DLD1 (cell line): ENCODE measurements around the gene LMCD1.

Experiments used
- in situ Hi-C: cut with HindIII; loops from 2 replicates; pipeline ENCODE4 v1.10.0; 2017; ENCODE audit warnings: low sequenced_read_pairs

The LMCD1 gene, protein sequence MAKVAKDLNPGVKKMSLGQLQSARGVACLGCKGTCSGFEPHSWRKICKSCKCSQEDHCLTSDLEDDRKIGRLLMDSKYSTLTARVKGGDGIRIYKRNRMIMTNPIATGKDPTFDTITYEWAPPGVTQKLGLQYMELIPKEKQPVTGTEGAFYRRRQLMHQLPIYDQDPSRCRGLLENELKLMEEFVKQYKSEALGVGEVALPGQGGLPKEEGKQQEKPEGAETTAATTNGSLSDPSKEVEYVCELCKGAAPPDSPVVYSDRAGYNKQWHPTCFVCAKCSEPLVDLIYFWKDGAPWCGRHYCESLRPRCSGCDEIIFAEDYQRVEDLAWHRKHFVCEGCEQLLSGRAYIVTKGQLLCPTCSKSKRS

DNA sequence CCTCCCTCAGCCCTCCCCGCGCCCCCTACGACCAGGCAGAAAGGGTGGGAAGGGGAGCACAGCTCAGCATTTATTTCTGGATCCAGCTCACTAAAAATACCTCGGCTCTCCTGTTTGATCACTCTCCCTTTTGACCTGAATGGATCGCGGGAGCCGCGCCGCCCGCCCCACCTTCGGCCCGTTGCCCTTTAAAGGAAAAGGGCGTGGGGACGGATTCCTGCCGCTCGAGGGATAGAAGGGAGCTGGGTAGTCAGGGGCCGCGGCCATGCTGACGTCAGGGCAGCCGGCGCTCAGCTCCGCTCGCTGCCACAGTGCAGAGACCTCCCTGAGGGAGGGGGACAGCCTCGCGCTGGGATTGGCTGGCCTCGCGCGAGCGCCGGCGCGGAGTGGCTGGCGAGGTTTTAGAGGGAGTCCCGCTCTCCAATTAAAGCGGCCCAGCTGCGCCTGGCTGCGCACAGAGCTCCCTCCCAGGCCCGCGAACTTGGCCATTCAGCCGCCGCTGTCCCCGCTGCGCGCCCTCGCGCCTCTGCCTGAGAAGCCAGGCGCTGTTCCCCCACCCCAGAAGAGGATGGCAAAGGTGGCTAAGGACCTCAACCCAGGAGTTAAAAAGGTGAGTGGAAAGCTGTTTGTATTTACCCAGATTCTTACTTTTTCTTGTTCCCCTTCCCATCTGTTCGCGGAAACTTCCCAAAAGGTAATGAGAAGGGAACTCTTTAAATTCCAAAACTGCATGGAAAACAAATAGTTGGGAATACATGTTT, at the start of gene LMCD1:
Gene LMCD1 (plus strand): TSS at position 453 of the 761 bp plus-strand sequence. CDS start 116 bp downstream, at position 569.
- in situ Hi-C loops, result no loop called here

DNA sequence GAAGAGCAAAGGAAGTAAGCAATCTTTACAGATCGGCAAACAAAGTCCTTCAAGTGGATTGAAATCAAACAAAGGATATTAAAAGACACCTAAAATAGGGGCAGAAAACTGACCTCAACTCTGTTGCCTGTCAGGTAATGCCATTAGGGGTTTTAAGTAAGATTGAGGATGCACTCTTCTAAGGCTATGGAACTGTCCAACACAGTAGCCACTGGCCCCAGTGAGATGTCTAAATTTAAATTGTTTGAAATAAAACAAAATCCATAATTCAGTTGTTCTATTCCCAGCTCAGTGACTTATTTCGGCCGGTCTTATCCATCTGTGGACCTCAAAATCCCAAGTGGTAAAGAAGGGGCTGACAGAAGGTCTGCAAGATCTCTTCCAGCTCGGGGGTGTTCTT, 49.5 kb upstream of the LMCD1 start:
- in situ Hi-C loops, result no loop called here

DNA sequence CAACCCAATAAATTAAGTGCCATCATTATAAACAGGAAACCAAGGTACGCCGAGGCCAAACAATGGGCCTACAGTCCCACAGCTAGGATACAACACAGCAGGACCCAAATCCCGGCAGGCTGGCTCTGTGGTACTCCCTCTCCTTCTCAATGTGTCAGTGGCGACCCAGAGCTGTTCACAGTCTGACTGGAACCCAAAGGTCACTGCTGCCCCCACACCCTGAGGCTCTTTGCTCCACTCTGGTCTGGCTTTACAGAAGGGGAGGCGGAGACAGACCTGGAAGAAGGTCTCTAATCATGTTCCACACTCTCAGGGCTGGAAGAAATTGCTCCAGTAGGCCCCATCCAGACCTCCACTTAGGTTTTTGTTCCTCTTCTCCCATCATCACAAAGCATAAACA, 48.5 kb upstream of the LMCD1 start:
- in situ Hi-C loops, result no loop called here

DNA sequence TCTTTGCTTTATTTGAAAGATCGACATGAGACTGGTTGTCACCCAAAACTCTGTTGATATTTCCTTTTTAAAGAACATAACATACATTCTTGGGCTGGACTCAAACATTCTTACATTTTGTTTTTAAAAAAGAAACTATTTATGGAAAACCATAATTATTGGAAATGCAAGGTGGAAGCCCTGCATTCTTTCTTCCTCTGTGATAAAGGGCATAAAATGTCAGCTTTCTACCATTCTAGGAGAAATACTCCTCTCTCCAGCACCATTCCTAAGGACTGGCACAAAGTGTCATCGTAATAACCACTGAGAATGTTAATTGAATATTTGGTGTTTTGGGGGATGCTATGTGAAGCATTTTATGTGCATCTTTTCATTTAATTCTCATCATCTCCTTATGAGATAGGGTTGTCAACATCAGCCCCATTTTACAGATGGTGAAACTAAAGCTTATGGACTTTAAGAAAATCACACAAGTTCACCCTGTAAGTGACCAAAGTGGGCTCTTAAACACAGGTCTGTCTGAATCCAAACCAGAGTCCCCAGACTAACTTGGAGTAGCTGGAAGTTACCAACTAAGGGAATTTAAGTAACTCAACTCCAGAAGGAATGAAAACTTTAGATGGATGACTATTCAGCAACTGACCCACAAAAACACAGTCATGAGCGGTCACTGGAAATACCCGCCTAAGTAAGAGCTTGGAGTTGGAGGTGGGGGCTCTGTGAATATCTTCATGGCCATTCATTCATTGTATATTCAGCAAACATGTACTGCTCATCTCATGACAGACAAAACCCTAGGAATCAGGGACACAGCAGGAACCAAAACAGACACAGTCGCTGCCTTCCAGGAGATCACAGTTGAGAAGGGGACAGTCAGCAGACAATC, 45.9 kb upstream of the LMCD1 start:
- in situ Hi-C loops, result no loop called here

DNA sequence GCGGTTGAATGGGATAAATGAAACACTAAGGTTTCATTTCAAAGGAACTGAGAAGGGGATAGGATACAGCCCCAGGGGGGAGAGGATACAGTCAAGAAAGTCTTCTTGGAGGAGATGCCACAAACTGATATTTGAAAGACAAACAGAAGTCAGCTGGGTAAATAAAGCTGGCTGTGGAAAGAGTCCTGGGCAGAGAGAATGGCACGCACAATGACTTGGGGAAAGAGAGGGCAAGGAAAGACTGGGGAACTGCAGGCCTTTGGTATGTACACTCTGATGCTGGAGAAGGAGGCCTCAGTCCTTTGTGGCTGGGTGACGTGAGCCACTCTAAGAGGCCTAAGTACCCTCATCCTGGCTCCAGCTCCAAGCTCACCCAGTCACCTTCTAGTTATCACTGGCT, 45.2 kb upstream of the LMCD1 start:
- in situ Hi-C loops, result no loop called here

DNA sequence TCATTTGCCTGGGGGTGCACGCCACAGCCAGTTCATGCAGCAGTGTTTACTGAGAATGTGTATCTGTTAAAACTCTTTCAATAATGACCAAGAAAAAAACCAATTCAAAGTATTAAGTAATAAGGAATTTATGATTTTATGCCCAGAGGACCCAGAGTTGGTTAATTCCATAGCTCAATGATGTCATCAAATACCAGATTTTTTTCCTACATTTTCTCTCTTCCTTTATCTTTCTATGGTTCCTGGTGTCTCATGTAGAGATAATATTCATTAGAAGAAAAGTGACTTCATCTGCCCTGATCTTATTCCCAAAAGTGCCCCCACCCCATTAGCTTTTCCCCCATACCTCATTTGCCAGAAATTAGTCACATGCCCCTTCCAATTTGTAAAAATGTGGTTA, 44.6 kb upstream of the LMCD1 start:
- in situ Hi-C loops, result no loop called here

DNA sequence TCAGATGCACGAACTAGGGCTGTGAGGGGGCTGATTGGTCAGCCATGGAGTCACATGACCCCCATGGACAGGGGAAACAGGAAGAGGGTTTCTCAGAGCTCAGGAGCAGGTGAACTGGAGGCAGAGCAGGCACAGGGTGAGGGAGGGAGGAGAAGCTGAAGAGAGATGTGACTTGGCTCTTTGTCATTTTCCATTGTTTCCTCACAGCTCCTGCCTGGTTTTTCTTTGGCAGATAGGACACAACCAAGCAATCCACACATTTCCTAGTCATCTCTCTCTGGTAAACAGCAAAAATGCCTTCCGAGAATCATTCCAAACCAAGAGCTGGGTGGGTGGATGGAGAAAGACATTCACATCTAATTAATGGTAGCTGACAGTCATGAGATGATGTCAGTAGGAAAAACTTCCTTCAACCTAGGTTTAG, 43.4 kb upstream of the LMCD1 start:
- in situ Hi-C loops, result no loop called here

DNA sequence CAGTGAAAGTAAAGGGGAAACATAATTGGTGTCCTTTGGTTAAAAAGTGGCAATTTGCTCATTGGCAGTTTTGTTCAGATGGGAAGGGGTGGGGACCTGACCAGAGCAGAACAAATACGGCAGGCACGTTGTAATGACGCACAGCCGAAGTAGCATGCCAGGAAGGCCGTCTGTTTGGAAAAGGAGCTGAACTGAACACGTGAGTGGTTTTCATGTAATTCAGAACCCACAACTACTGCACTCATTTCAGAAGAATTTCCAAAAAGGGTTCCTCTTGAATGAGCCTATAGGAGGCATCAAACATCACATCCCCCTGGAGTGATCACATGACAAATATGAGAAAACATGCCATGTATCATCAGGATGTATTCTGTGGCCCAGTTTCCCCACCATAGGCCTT, 42.9 kb upstream of the LMCD1 start:
- in situ Hi-C loops, result no loop called here

DNA sequence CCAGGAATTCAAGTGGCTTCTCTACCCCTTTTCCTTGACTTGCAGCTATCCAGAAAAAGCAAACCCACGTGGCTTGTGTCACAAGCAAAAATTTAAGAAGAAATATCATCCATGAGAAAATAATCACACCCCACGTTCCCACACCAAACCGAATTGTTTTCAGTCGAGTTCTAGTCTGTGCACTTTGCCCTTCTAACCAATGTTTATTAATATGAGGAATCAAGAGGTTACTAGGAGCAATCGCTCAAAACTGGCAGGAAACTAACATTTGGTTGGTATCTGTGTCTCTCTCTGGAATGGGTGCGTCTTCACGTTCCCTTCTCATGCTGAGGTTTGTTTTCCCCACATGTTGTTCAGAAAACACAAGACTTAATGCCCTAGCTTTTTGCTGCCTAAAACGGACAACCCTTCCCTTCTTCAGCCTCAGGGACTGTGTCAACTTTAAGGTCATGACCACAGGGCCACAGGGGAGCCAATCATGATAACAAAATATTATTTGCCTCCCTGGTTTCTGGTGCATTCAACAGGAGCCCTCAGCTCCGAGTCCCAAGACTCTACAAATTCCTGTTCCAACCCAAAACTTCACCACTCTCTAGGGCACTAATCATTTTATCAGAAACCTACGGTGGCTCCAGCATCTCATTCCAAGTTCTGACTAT, 41.4 kb upstream of the LMCD1 start:
- in situ Hi-C loops, result no loop called here

DNA sequence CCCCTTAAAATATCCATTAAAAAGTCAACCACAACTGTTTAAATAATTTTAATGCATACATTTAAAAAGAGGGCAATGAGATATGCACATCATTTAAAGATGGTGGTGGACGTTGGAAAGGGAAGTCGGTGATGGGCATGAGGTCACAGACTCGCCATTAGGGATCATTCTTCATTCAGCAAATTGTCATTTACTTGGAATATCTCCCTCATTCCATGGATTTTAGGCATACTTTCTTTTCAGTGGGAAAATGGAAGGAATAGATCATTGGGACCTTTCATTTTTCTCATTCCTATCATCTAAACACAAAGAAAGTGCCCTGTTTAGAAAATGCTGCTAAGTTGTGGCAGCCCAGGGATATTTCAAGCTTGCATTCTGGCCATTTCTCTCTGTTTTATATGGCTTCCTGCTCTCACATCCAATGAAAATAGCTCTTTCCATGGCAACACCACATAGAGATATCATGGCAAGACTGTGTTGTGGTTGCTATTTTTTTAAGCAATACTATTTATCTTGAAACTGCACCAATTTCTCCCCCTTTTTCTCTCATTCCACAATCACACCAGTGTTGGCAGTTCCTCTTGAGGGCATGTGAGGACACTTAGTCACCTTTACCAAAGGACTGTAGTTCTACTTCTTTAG, 40.7 kb upstream of the LMCD1 start:
- in situ Hi-C loops, result no loop called here

DNA sequence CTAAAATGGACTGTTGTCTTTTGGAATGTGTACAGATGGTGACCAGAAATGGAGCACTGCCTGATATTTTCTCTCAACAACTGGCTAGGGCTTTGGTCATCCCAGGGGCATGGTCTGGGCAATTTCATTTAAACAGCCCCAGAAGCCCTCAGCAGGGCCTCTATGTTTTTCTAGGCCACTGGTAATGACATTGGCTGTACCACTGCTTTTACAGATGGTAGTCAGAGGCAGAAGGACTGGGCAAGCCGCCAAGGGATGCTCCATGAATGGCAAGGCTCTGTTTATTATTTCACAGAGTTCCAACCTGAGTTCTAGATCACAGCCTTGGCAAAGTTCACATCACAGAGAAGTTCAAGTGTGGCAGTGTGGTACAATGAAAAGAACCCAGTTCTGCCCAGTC, 37.0 kb upstream of the LMCD1 start:
- in situ Hi-C loops, result no loop called here

DNA sequence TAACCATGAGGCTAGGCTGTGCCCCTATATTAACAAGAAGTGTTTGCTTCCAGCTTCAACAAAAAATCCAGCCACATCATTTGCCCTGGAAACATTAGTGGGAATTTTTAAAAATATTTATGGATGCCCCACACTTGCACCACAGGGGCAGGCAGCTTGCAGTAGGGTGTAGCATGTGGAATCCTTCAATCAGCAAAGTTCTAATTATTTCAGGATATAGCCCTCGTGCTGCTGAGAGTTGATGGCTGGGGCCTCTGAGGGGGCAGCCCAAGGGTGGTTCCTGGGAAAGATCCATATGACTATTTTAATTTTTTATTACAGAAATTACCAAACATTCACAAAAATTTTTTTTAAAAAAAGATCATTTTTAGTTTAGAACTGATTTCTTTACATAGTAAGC, 35.1 kb upstream of the LMCD1 start:
- in situ Hi-C loops, result no loop called here

DNA sequence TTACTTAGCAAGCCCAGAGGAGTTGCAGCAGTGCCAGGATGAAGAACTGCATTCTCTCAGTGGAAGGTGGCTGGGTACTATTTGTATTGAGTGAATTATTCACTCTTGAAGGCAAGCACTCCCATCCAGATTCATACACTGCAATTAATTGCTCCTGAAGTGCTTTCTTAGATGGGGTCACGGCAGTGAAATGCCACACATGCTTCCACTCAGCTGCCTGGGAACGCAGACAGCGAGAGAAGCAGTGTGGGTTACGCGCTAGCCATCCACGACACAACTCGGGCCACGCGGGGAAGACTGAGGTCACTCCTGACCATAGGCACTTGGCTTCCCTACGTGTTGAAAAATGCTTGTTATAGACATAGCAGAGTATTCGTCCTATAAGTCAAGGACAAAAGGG, 30.8 kb upstream of the LMCD1 start:
- in situ Hi-C loops, result no loop called here

DNA sequence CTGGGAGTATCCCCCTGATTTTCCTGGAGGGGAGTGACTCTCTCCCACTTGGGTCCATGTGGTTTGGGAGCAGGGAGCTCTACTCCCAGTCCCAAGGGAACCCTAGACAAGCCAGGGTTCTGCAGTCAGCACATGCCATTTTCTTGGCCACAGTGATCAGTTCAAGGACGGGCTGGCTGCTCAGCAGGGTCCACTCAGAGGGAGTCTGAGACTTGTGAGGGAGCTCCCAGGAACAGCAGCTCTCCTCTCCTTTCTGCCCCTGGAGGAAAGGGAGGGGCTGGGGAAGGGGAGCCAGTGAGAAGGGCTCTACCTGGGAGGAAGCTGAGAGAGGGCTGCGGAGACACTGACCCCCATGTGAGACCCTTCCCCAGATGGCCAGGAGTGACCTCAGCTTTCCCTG, 29.1 kb upstream of the LMCD1 start:
- in situ Hi-C loops, result no loop called here

DNA sequence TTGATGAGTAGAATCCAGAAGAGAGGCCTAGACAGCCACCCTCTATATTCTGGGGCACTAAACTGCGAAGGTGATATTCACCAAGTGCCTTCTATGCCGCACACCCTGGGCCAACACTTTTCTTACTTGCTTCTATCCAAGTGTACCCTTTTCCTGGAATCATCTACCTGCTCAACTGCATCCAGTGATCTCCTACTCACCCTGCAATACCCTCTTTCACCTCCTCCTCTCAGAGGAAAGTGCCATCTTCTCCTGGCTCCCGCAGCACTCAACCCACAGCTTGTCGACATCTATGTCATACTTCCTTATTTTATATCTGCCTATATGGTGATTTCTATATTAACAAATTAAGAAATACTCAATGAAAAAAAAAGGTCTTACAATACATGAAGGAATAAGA, 28.6 kb upstream of the LMCD1 start:
- in situ Hi-C loops, result no loop called here

DNA sequence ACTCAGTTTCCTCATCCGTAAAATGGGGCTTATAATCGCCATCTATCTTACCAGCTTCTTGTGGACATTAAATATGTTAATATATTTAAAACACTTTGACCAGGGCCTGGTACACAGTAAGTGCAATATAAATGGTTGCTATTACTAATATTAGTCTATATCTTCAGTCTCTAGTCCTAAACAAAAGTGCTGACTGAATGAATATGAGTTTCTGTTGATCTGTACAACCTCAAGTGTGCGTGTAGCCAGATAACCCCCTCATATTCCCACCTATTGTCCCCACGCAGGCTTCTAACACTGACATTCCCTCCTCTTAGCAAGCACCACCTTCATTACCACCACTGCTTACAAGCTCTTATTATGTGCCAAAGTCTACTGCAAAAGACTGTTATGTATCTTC, 27.6 kb upstream of the LMCD1 start:
- in situ Hi-C loops, result no loop called here

DNA sequence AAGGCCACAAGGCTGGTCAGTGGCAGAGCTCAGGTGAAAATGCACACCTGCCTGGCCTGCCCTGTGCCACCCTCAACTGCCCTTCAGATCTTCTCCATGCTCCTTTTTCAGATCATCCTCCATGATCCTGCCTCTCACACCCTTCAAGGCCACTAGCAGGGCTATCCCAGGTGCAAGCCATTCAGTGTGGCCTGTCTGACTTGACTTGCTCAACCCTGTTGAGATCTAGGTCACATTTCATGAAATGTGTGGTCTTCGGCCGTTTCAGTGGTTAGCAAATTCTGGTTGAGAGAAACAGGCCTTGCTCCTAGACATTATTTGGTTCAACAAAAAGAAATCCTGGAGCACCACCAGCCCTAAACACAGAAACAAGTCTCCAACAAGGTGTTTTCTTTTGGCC, 26.6 kb upstream of the LMCD1 start:
- in situ Hi-C loops, result no loop called here

DNA sequence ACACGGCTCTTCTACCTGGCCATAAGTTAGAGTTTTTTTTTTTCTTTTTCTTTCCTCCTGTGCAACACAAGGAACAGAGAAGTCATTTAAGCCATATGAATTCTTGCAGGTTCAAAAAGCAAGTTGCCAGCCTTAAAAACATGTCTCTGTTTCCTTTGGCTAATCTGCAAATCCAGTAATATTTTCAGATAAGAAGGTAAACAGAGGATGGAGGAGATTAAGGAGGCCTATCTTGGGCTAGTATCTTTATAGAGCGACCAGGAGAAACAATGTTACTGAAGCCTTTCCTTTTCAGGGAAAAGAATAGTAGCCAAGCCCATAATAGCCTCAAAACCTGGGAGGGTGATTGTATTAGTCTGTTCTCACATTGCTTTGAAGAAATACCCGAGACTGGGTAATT, 20.9 kb upstream of the LMCD1 start:
- in situ Hi-C loops, result no loop called here

DNA sequence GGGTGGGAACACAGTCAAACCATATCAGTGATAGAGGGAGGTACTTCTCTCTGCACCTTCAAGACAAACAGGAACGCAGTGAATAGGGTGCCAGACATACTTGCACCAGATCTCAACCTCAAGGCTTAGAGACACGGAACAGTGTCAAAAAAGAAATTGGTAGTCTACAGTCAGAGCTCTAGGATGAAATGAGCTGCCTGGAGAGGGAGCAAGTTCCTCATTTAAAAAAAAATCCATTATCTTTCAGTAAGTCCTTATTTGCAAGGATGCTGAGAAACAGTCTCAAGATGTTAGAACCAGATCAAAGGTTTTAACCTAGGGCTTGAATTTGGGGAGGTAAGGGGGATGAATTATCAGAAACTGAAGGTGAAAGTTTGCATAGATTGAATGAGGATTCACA, 20.2 kb upstream of the LMCD1 start:
- in situ Hi-C loops, result no loop called here

DNA sequence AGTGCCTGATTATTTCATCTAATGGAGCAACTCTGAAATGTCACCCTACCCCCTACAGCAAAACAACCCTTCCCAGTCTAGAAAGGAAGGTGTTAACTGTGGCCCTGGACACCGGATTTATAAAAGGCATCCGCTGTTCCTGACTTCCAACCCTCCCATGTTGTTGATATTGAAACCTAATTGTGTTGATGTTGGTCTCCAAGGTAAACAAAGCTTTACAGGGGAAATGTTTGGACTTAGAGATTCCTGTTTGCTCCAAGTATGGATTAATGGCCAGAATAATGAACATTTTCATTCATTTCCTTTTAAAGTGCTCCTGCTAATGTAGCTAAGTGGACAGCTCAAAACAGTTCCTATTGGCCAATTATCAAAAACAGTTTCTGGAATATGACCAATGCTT, 19.4 kb upstream of the LMCD1 start:
- in situ Hi-C loops, result no loop called here
